PC-9 (cell line): ENCODE results near the gene MOCOS. TPM values are rescaled to one million over a fixed set of nuclear protein-coding genes. Genes with fewer than 3 reads are reported as not detected.

Experiments used
- BruUV-seq: library from RNA; stranded (reverse); fragments of 400-500 nt; replicated peaks from 2 replicates; lab custom pipeline; 2021; lab: Mats Ljungman, UMichigan
- CTCF ChIA-PET: fragments of 300-600 bp; sonication (Branson Sonifier 250); formaldehyde crosslinking; loops from one replicate; lab custom pipeline; 2022; ENCODE audit warnings: antibody characterized with exemption; lab: Charles Lee
- POLR2A ChIA-PET: fragments of 300-600 bp; sonication (Branson Sonifier 250); formaldehyde crosslinking; loops from one replicate; lab custom pipeline; 2022; ENCODE audit warnings: antibody characterized with exemption; ENCODE audit not compliant: unreplicated experiment; lab: Charles Lee
- DNase-seq, 2 experiments: peaks; one replicate each; pipeline versions ENCODE4 v3.0.0 to v3.0.0-alpha.2; 2015 to 2022; ENCODE audit warnings: mixed read lengths in 1 of 2
- H2AFZ ChIP-seq: fragments of 200-600 bp; sonication (generic); 2 replicates; pipeline ENCODE4 v1.8.1; 2017; ENCODE audit warnings: antibody characterized with exemption
- H3F3A ChIP-seq: fragments of 200-600 bp; sonication (generic); 2 replicates; pipeline ENCODE4 v1.8.1; 2017; ENCODE audit warnings: antibody characterized with exemption, mild to moderate bottlenecking, low read depth; ENCODE audit not compliant: insufficient read depth
- H3K27ac ChIP-seq: fragments of 200-600 bp; sonication (generic); 2 replicates; pipeline ENCODE4 v1.6.1; 2016; ENCODE audit warnings: mixed run types
- H3K27me3 ChIP-seq: fragments of 200-600 bp; sonication (generic); 2 replicates; pipeline ENCODE4 v1.6.1; 2016; ENCODE audit warnings: low read depth, mixed run types; ENCODE audit not compliant: insufficient read depth
- H3K36me3 ChIP-seq: fragments of 200-600 bp; sonication (generic); 2 replicates; pipeline ENCODE4 v1.6.1; 2016; ENCODE audit warnings: low read depth, mixed run types
- H3K4me1 ChIP-seq: fragments of 200-600 bp; sonication (generic); replicated peaks from 2 replicates; pipeline ENCODE4 v1.6.1; 2016; ENCODE audit warnings: mixed run types; ENCODE audit not compliant: insufficient read depth
- H3K4me2 ChIP-seq: fragments of 200-600 bp; sonication (generic); 2 replicates; pipeline ENCODE4 v1.6.1; 2017; ENCODE audit warnings: mixed run types
- H3K4me3 ChIP-seq: fragments of 200-600 bp; sonication (generic); 2 replicates; pipeline ENCODE4 v1.6.1; 2016; ENCODE audit warnings: mixed run types
- H3K79me2 ChIP-seq: fragments of 200-600 bp; sonication (generic); 2 replicates; pipeline ENCODE4 v1.6.1; 2017; ENCODE audit warnings: low read depth, mixed run types
- H3K9me2 ChIP-seq: fragments of 200-600 bp; sonication (generic); 2 replicates; pipeline ENCODE4 v1.8.1; 2017; ENCODE audit warnings: mild to moderate bottlenecking; ENCODE audit not compliant: insufficient read depth
- H3K9me3 ChIP-seq: fragments of 200-600 bp; sonication (generic); 2 replicates; pipeline ENCODE4 v1.8.1; 2016; ENCODE audit warnings: low read depth; ENCODE audit not compliant: insufficient read depth
- H4K20me1 ChIP-seq: fragments of 200-600 bp; sonication (generic); 2 replicates; pipeline ENCODE4 v1.8.1; 2017; ENCODE audit not compliant: insufficient read depth
- CTCF ChIP-seq: fragments of 200-600 bp; sonication (generic); conservative IDR thresholded peaks from 2 replicates; pipeline ENCODE4 v1.6.1; 2017; ENCODE audit warnings: mixed run types, antibody characterized with exemption, mild to moderate bottlenecking, moderate library complexity
- EZH2 ChIP-seq: fragments of 200-600 bp; sonication (generic); IDR thresholded peaks from 2 replicates; pipeline ENCODE4 v1.8.0; 2017; ENCODE audit warnings: antibody characterized with exemption, low read depth
- intact Hi-C: fragments of 100-400 bp; cut with micrococcal nuclease; formaldehyde crosslinking; loops from one replicate; pipeline ENCODE4 v1.10.0; 2022; ENCODE audit not compliant: unreplicated experiment
- total RNA-seq: library from RNA; stranded (reverse); gene quantifications from 2 replicates; pipeline ENCODE4 v1.2.3, GENCODE V29; 2021

The MOCOS gene
- total RNA-seq, 1 experiment from 2014 or later: 30.4 TPM

DNA sequence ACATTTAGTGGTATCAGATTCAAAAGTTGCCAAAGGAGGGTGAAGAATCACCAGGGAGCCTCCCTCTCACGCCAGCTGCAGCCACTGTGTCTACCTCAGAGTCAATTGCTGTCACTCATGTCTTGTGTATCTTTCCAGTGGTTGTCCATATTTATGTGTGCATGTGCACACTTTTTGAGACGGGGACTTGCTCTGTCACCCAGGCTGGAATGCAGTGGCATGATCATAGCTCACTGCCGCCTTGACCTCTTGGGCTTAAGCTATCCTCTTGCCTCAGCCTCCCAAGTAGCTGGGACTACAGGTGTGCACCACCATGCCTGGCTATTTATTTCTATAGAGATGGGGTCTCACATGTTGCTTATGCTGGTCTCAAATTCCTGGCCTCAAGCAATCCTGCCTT lies 4.0 kb downstream of the MOCOS start:
- no peak for TF ChIP-seq CTCF
- no peak for TF ChIP-seq EZH2
- no peak overlapping the region for H3K4me2 ChIP-seq
- no TSS peak for BruUV-seq
- H3K9me3 ChIP-seq: no peaks in the 10 kb centered on the region
- H3K4me3 ChIP-seq: no peak overlapping the region
- ChIA-PET CTCF (no interaction called here), POLR2A (no interaction called here)
- H3K79me2 ChIP-seq: peaks cover 57% of the 10 kb centered on the region
- H3K27me3 ChIP-seq: no peaks in the 10 kb centered on the region
- intact Hi-C loops: no loop called here
- H3K9me2 ChIP-seq: no peaks in the 10 kb centered on the region
- H2AFZ ChIP-seq: no peak overlapping the region
- peaks cover 6% of the 10 kb centered on the region; the same call in 1 of the 2 replicates for H3F3A ChIP-seq
- no peak overlapping the region for H3K27ac ChIP-seq
- no peak for DNase-seq
- H4K20me1 ChIP-seq: peaks cover 28% of the 10 kb centered on the region
- H3K4me1 ChIP-seq: peaks cover 21% of the 10 kb centered on the region
- peaks cover 28% of the 10 kb centered on the region for H3K36me3 ChIP-seq

DNA sequence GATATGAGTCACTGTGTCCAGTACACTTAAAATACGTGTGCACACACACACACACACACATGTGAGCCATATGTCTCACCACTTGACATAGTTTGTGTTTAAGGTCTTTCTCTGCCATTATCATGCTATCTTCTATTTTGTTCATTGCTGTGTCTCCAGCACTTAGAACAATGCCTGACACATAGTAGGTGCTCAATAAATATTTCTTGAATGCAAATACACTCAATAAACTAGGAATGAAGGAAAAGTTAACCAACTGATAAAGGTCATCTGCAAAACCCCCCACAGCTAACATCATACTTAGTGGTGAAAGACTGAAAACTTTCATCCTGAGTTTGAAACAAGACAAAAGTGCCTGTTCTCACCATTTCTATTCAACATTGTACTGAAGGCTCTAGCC lies 4.4 kb downstream of the MOCOS start:
- Histone ChIP-seq H4K20me1 (peaks cover 28% of the 10 kb centered on the region), H3F3A (peaks cover 6% of the 10 kb centered on the region; the same call in 1 of the 2 replicates), H3K4me3 (no peak overlapping the region), H3K4me1 (peaks cover 21% of the 10 kb centered on the region), H2AFZ (no peak overlapping the region), H3K79me2 (peaks cover 58% of the 10 kb centered on the region), H3K27ac (no peak overlapping the region), H3K9me3 (no peaks in the 10 kb centered on the region), H3K27me3 (no peaks in the 10 kb centered on the region), H3K36me3 (peaks cover 28% of the 10 kb centered on the region), H3K4me2 (no peak overlapping the region), H3K9me2 (no peaks in the 10 kb centered on the region)
- BruUV-seq: no TSS peak
- ChIA-PET CTCF (no interaction called here), POLR2A (no interaction called here)
- no peak for TF ChIP-seq CTCF
- no peak for TF ChIP-seq EZH2
- intact Hi-C loops: no loop called here
- no peak for DNase-seq

DNA sequence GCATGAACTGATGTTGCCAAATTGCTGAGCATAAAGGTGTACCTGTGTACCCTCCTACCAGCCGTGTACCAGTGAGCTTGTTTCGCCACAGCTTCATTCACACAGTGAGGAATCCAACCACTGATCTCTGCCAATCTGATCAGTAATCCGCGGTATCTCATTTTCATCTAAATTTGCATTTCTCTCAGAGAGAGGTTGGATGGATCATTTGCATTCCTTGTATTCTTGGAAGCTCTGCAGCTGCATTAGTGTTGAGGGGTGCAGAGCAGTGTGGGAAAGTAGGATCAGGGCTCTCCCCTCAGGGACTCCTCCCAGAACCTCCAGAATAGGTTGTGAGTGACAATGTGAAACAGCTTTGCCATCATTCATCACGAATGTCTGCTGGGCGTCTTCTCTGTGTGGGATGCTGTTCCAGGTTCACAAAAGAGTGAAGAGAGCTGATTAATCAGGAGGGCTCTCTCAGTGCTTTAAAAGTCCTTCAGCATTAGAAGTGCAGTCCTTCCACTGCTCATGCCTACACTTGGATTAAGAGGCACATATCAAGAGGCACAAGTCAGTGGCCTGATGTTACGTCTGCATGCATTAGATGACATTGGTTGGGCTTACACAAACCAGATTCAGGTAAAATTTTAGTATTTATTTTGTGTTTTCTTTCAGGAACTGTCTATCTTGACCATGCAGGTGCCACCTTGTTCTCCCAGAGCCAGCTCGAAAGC lies 7.5 kb downstream of the MOCOS start:
- intact Hi-C loops: no loop called here
- H3F3A ChIP-seq: peaks cover 6% of the 10 kb centered on the region; the same call in 1 of the 2 replicates
- CTCF ChIA-PET: no interaction called here

More for the DNA sequence above, 7.5 kb downstream of the MOCOS start:
- Histone ChIP-seq H3K9me2 (no peaks in the 10 kb centered on the region), H3K27ac (no peak overlapping the region), H3K4me1 (peaks cover 7% of the 10 kb centered on the region), H3K36me3 (peaks cover 38% of the 10 kb centered on the region), H3K79me2 (peaks cover 35% of the 10 kb centered on the region), H3K4me3 (no peak overlapping the region), H4K20me1 (peaks cover 34% of the 10 kb centered on the region), H3K27me3 (no peaks in the 10 kb centered on the region), H2AFZ (no peak overlapping the region), H3K4me2 (no peak overlapping the region), H3K9me3 (no peaks in the 10 kb centered on the region)
- no peak for TF ChIP-seq CTCF
- no peak for TF ChIP-seq EZH2
- POLR2A ChIA-PET: no interaction called here
- DNase-seq: no peak
- BruUV-seq: no TSS peak
